HG03469 (cell line): ENCODE results near the gene SLC38A3.
"Not testable (repeated sequence)": the region's sequence is repeated elsewhere in the genome, so short reads cannot be mapped to it uniquely, and the experiment has no call there.

ENCODE experiments used
- ATAC-seq: cut with Tn5 transposase; IDR thresholded peaks from one replicate; pipeline ENCODE4 v1.9.1; 2021; ENCODE audit warnings: mild to moderate bottlenecking, moderate library complexity, moderate number of reproducible peaks; ENCODE audit not compliant: unreplicated experiment

The SLC38A3 gene

GRCh38 chr3:50229490-50229889 is 24.4 kb downstream of the SLC38A3 start:
- no peak for ATAC-seq

- no peak for ATAC-seq
Measured at GRCh38 chr3:50230104-50230793, 25.2 kb downstream of the SLC38A3 start.

DNA sequence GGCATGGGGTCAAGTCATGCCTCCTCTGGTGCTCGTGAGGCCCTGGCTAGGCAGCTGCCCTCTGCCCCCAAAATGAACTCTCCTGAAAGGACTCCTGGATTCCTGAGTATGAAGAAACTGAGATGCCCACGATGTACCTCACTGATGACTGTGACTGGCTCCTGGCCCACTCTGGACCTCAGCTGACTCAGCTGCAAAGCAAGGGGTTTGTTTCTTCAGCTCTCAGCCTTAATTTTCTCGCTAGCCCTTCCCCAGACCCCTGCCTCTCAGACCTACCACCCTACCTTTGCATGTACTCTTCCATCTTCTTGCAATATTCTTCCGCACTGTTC is 25.7 kb downstream of the SLC38A3 start:
- ATAC-seq = no peak

GRCh38 chr3:50231581-50231980 is 26.5 kb downstream of the SLC38A3 start:
- ATAC-seq = no peak

DNA sequence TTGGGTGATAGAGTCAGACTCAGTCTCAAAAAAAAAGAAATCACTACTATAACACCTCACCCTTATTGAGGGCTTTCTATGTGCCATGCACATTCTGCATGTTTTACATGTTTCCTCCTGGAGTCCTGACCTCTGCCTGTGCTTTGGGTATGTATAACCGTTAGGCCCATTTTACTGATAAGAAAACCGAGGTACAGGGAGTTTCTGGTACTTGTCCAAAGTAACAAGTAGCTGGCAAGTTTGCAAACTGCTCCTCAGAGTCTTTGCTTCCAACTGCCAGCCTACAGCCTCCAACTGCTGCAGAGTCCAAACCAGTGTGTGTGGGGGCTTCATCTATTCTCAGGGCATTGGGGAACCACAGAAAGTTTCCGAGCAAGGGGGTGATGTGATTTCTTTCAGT is 27.2 kb downstream of the SLC38A3 start:
- no peak for ATAC-seq

DNA sequence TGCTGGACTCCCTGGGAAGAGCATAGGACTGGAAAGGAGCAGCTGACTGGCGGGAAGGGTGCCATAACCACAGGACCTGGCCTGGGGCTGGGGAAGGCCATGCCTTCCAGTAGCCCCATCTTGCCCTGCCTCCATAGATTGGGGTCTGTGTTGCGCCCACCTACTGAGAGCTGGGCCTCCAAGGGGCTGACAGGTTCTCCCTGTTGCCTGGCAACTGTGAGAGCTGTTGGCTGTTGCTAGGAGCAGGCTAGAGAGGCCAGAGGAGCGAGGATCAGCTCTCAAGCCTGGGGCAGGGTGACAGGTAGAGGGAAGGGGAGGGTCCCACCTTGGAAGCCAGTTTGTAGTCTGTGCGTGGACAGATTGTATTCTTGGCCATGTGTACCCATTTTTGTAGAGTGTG is 28.1 kb downstream of the SLC38A3 start:
- no peak for ATAC-seq

DNA sequence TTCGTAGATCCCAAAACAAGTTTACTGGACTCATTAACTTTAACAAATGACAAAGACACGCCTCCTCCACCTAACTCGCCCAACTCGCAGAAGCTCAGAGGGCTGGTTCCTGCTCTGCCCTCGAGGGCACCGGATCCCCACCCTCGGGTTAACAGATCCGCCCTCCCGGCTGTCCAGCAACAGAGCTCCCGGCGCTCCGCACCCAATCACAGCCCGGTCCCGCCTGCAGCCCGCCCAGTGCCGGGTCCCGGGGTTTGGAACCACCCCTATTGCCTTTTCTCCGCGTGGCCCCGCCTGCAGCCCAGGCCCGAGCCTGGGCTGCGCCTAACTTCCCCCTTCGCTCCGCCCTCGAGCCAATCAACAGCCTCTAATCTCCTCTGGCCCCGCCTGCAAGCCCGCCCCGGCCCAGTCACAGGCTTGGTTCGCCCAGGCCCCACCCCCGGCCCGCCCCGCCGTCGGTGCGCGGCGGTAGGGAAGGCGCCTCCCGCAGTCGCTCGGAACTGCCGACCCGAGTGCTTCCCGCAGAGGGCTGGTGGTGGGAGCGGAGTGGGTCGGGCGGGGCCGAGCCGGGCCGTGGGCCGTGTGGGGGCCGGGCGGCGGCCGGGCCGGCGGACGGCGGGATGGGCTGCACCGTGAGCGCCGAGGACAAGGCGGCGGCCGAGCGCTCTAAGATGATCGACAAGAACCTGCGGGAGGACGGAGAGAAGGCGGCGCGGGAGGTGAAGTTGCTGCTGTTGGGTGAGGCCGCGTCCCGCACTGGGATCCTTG is 30.8 kb downstream of the SLC38A3 start, which contains the start of gene GNAI2:
GNAI2 (plus strand) TSS at position 489 of the 768 bp plus-strand sequence; CDS start at position 621, 132 bp downstream.
- peak; percentile 81 for ATAC-seq

GRCh38 chr3:50236484-50237132 is 31.5 kb downstream of the SLC38A3 start:
- no peak for ATAC-seq

- ATAC-seq = no peak
Measured at GRCh38 chr3:50237133-50237651, 32.1 kb downstream of the SLC38A3 start.

DNA sequence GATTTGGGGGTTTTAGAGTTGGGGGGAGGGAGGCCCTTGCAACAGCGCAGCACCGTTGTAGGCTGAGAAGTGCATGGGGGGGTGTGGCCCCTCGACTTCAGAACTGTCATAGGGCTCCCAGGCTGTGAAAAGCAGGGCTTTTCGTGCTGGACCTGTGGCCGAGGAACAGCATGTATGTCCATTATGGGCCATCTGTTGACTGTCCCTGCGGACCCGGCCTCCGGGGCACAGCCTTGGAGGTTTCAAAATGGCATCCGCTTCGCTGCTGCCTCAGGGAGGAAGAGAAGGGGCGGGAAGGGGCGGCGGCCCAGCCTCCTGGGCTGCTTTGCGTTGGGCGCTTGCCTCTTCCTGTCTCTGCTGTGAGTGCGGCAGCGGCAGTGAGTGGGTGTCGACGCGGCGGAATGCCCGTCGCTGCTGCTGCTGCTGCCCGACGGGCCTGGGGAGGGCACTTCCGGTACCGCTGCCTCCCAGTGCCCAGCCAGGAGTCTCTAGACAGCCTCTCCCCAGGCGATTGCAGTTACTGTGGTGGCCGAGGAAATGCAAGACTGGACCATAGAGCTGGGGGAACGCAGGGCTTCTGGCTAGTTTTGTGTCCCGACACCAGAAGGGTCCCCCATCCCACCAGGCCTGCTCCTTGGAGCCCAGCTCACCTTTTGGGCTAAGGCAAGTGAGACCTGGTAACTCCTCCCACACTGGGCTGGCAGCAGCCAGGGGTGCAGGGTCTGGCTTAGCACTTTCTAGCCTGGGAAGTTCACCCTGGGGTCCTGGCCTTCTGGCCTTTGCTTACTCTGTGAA is 32.9 kb downstream of the SLC38A3 start:
- ATAC-seq = peak; percentile 25

DNA sequence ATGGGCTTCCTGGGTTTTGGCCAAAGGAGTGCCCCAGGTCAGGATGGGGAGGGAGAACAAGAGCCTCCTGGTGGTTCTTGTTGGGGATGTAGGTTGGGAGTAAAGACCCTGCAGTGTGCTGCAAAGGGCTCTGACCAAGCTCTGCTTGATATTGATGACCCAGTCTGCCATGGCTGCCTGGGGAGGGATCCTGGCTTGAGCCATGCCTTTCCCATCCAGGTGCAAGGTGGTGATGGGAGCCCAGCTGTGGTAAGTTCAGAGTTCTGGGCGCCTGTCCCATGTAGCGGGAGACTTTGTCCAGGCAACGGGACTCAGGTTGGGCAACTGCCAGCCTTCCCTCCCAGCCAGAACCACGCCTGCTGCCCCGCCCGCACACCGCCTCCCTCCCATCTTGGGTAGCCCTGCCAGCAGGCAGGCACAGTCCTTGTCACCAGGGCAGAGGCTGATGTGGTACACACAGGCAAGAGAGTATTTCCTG is 33.5 kb downstream of the SLC38A3 start:
- no peak for ATAC-seq

GRCh38 chr3:50239649-50240048 is 34.6 kb downstream of the SLC38A3 start:
- no peak for ATAC-seq

DNA sequence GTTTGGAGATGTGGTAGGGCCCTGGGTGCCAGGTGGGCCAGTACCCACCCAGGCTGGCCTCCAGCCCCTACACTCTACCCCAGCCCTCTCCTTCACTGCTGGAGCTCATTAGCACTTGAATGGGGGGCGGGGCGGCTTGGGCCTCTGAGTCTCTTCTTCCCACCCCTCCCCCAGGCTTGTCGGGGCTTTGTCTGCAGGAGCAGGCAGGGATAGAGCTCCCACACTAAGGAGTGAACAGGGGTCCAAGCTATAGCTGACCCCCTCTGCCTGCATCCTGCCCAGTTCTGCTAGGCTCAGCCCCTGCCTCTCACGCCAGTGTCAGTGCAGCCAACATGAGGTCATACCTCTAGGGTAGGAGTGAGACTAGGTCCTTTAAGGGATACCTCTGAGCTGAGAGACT is 36.1 kb downstream of the SLC38A3 start:
- ATAC-seq = no peak

DNA sequence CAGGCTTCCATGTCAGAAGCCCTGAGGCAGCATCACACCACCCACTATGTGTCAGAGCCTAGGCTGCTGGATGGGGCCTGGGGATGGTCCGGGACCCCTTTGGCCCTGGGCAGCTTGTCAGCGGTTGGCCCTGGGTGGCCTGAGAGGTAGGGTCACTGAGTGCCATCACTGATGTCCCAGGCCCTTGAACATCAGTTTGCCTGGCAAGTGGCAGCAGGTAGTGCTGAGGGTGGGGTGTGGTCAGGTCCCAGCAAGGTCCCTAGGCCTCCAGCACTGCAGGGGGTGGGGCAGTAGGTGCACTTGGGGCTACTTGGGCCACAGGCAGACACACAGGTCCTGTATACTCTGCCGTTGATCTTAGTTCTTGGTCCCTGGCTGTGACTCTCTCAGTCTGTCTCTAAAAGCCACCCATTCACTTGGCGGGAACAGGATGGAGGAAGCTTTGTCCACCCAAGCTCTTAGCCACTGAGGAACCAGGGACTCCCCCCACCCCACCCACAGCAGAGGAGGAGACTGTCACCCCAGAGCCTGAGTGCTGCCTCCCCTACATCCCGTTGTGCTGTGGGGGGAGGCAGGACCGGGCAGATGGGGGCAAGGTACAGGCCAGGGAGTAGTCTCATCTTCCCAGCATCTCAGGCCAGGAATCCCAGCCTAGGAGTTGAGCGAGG is 36.8 kb downstream of the SLC38A3 start:
- ATAC-seq = no peak

DNA sequence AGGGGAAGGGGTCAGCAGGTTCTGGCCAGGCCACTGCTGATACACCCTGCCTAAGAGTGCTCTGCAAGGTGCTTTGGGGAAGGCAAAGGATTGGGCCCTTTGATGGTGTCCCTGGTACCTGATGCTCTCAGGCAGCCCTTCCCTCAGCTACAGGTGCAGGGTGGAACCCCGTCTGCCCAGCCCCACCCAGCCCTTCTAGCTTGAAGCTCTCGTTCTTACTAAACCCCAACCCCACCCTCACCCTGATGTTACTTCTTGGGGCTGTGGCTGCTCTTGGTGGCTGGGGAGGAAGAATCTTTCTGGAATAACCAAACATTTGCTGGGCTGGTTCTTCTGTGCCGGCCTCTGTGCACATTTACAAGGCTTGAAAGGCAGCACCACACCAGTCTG is 37.3 kb downstream of the SLC38A3 start:
- no peak for ATAC-seq

GRCh38 chr3:50242851-50243542 is 37.9 kb downstream of the SLC38A3 start:
- no peak for ATAC-seq

DNA sequence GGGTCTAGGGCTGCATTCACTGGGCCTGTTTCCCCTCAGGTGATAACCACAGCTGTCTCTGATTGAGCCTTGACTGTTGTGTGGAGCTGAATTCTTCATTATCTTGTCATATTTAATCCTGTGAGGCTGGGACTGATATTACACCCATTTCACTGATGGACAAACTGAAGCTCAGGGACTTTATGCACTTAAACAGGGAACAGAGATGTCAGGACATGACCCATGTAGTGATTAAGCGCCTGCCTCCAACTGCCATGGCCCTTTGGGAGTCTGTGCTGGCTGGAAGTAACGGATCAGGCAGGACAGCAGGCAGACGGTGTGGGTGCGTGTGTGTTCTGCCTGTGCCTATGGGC is 38.4 kb downstream of the SLC38A3 start:
- ATAC-seq = no peak

GRCh38 chr3:50244813-50245212 is 39.7 kb downstream of the SLC38A3 start:
- not testable (repeated sequence) for ATAC-seq

DNA sequence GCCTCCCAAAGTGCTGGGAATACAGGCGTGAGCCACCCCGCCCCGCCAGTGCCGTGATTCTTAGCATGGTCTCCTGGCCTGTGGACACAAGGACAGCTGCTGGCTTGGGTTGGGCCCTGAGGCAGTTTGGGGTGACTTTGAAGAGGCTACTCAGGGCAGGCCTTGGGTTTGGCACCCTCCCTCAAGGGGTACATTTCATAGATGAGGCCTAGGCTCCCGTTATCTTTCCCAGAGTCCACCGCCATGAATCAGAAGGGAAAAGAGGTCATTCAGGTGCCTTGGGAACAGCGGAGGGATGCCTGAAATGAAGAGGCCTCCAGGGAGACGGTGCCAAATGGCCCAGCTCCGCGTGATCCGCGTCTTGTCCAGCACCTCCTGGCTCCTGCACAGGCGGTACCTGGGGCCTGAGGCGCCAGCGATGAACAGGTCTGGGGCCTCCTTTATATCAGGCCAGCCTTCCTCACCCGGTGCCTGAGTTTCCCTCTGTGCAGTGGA is 40.2 kb downstream of the SLC38A3 start:
- no peak for ATAC-seq
